ENCODE results near the gene HTR3C.

The HTR3C gene

DNA sequence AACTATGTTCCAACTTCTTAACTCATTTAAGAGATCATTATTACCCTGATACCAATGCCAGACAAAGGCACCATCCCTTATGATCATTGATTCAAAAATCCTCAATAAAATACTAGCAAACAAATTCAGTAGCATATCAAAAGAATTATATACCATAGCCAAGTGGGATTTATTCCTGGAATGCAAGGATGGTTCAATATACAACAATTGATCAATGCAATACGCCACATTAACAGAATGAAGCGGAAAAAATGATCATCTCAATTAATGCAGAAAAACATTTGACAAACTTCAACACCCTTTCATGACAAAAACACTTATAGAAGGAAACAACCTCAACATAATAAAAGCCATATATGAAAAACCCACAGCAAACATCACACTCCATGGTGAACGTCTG is 39.4 kb downstream of the HTR3C start:
- no peak for DNase-seq (ENCODE audit: low spot score)

DNA sequence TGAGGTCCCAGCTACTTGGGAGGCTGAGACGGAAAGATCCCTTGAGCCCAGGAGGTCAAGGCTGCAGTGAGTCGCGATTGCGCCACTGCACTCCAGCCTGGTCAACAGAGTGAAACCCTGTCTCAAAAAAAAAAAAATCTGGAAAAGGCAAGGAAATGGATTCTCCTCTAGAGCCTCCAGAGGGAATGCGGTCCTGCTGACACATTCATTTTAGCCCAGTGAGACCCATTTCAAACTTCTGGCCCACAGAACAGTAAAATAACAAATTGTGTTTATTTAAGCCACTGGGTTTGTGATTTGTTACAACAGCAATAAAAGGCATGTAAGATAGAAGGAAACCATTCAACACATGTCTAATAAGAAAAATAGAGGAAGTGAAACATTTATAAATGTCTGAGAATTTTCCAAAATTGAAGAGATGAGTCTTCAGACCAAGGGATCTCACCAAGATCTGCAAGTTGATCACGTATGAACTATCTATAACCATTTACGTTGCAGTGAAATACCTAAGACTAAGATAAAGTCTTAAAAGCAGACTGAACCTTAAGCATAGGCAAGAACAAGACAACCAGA is 44.0 kb downstream of the HTR3C start, which contains the start of gene HTR3E:
TSS of gene HTR3E (plus strand) at position 254 of the 573 bp plus-strand sequence. CDS start 466 bp downstream, outside the sequence.
- no peak for DNase-seq (ENCODE audit: low spot score)

DNA sequence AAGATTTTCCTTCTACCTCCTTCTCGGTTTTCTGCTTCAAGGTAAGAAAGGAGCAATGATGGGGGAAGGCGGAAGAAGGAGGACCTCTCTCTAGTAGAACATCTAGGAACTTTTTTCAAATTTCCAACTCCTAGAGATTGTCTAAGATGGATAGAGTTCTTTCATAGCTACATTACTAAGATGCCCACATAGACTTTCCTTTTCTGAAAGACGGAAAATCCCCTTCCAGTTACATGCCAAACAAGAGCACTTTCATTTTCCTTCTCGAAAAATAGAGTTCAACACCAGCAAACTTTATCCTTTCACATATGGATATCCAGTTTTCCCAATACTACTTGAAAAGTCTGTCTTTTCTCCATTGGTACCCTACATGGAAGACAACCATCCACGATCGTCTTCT is 44.7 kb downstream of the HTR3C start:
- no peak for DNase-seq (ENCODE audit: low spot score)

DNA sequence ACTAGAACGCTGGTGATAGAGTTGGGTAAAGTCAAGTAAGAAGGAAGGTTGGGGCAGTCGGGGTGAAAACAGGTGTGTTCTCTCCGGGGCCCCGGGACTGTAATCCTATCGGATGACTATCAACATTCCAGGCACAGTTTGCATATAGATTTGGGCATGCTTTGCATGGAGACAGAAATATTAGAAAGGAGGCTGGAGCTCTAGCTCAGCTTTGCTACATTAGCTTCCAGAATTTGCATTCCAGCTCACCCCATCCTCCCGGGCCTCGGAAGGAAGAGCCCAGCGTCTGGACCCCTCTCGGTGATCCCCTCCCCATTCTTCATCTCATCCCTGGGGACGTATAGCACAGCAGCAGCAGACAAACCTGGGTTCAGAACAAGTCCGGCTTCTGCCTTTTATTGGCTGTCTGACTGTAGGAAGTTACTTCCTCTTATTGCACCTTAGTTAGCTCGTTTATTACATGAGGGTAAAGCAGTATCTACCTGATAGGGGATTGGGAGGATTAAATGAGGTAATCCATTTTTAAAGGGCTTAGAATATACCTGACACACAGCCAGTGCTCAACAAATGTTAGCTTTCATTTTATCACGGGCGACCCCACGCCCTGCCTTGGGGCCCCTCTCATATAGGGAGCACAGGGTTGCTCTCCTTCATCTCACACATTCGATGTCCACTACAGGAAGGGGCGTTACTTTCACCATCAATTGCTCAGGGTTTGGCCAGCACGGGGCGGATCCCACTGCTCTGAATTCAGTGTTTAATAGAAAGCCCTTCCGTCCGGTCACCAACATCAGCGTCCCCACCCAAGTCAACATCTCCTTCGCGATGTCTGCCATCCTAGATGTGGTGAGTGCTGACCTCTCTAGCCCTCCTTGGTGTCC is 47.2 kb downstream of the HTR3C start:
- DNase-seq (ENCODE audit: low spot score) = no peak

Data from CD4-positive, alpha-beta T cell treated with Interleukin-6 at 100 ng/mL for 8 hours (primary cell).